ENCODE measurements around the gene BET1. TPM values are rescaled to one million over a fixed set of nuclear protein-coding genes. Genes with fewer than 3 reads are reported as not detected.

Gene BET1
- total RNA-seq: 35.1 and 41.9 TPM in 2 replicates

DNA sequence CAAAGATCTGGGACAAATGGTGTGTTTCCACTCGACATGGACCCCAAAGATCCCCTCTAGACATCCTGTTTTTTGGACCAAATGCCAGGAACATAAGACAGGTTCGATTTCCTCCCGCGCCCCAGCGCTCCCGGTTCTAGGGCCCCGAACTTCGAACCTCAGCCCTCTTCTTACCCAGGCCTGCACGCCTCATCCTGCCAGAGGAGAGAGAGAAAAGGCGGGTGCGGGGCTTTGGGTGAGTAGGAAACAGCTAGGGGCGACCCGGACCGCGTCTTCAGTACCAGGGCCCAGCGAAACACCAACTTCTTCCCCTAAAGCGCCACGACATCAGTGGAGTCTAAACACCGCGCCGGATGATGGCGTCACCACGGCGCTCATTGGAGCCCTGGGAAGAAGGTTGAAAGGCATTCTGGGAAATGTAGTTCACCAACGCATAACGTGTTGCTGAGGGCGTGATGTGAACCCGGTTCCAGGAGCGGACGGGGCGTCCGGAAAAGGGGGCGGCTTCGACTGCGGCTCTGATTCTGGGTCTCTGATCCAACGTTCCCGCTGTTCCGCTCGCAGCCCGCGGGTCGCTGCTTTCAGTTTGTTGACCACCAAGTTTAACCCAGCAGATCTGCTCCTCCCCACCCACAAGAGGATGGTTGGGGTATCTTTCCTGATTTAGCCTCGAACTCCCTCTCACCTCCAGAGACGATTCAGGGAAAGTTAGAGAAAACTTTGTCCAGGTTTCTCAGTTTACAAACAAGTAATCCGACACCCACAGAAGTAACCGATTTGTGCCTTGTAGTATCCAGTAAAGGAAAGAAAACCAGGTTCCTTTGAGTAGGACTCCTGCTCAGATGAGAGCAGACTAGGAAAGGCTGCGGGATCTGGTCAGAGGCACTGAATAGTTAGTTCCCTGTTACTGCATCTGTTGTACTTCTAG, at the start of gene BET1:
Gene BET1 (minus strand): TSS at position 332 of the 928 bp plus-strand sequence. CDS start 139 bp downstream, at position 193.

Other genes starting within 250 kb of the BET1 start
- gene TFPI2, start 113.6 kb downstream of the BET1 start, total RNA-seq: 25.2 and 202 TPM in 2 replicates
- not detected in 2 replicates for gene GNGT1, start 97.8 kb downstream of the BET1 start, total RNA-seq
- gene GNG11, start 82.6 kb downstream of the BET1 start, total RNA-seq: 395 and 576 TPM in 2 replicates